ENCODE data around the gene PSMB7. TPM values are rescaled to one million over a fixed set of nuclear protein-coding genes. Genes with fewer than 3 reads are reported as not detected.

Gene PSMB7
- total RNA-seq, 1 experiment from 2014 or later = 264 TPM

GRCh38 chr9:124403246-124403645, 12.0 kb downstream of the PSMB7 start:
- H3K4me1 Mint-ChIP-seq (ENCODE audit: insufficient read depth, unreplicated experiment) = peaks cover 20% of the 10 kb centered on the region
- H3K36me3 Mint-ChIP-seq (ENCODE audit: insufficient read depth, unreplicated experiment) = peaks cover 74% of the 10 kb centered on the region
- BruUV-seq (replicated peaks) = no TSS peak
- CTCF ChIA-PET = interaction anchor here (0.6 to 1.5 kb wide), 3 partner anchors 10 to 16 kb away, joined by 3 to 5 read pairs (median 3); no protein-coding TSS in a partner anchor
- H3K4me3 Mint-ChIP-seq (ENCODE audit: unreplicated experiment) = no peak overlapping the region
- H3K27me3 Mint-ChIP-seq (ENCODE audit: insufficient read depth, unreplicated experiment) = no peaks in the 10 kb centered on the region
- intact Hi-C loops (cut with micrococcal nuclease) = no loop called here
- DNase-seq (ENCODE audit: unreplicated experiment) = no peak
- H3K27ac Mint-ChIP-seq (ENCODE audit: low read depth, unreplicated experiment) = no peak overlapping the region
- H3K9me3 Mint-ChIP-seq (ENCODE audit: unreplicated experiment) = no peaks in the 10 kb centered on the region
- TF ChIP-seq, protein P1, sequence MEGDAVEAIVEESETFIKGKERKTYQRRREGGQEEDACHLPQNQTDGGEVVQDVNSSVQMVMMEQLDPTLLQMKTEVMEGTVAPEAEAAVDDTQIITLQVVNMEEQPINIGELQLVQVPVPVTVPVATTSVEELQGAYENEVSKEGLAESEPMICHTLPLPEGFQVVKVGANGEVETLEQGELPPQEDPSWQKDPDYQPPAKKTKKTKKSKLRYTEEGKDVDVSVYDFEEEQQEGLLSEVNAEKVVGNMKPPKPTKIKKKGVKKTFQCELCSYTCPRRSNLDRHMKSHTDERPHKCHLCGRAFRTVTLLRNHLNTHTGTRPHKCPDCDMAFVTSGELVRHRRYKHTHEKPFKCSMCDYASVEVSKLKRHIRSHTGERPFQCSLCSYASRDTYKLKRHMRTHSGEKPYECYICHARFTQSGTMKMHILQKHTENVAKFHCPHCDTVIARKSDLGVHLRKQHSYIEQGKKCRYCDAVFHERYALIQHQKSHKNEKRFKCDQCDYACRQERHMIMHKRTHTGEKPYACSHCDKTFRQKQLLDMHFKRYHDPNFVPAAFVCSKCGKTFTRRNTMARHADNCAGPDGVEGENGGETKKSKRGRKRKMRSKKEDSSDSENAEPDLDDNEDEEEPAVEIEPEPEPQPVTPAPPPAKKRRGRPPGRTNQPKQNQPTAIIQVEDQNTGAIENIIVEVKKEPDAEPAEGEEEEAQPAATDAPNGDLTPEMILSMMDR (IDR thresholded peaks at IDR 0.05; ENCODE audit: unreplicated experiment) = no peak
- POLR2A ChIA-PET = interaction anchor here (0.6 to 1.4 kb wide), 2 partner anchors 9 to 189 kb away, joined by 3 to 4 read pairs; no protein-coding TSS in a partner anchor

DNA sequence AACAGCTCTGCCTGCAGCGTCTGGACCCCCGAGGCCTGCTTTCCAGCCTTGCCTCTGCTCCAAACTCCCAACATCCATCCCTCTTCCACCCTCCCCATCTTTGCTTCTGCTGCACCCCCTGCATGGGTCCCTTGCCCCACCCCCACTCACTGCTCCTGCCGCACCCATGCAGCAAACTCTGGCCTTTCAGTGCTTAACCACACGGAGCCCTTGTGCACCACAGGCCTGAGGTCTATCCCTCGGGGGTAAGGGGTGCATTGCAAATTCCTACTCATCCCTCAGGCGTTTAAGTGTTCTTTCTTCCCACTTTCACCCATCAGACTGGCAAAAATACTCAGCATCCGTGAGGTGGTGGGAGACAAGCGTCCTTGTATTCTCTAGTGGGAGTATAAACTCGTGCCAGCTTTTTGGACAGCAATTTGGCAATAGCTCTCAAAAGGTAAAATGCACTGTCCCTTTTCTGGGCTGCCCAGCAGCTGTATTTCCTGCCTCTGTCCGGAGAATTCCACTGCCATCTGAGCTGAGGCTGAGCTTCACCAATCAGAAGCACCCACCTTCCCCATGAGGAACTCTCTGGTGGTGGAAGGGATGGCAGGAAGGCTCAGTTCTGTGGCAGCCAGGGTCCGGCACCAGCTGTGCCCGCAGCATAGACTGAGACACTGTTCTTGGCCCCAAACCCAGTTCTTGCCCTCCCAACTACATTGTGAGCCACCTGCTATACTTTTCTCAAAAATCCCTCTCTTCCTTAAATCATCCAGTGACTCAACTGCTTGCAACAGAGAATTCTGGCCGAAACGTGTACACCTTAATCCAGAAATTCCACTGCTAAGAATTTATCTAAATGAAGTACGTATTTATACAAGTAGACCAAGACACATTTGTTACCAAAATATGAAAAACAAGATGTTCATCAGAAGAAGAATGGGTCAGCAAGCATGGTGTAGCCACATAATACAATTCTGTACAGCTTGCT, 15.0 kb downstream of the PSMB7 start:
- CTCF ChIA-PET = interaction anchor here (0.5 to 1.3 kb wide), 8 partner anchors 8 to 524 kb away, joined by 3 to 5 read pairs (median 4); no protein-coding TSS in a partner anchor
- Mint-ChIP-seq H3K4me3 (ENCODE audit: unreplicated experiment) (no peak overlapping the region), H3K9me3 (ENCODE audit: unreplicated experiment) (no peaks in the 10 kb centered on the region), H3K4me1 (ENCODE audit: insufficient read depth, unreplicated experiment) (peaks cover 20% of the 10 kb centered on the region), H3K36me3 (ENCODE audit: insufficient read depth, unreplicated experiment) (peaks cover 80% of the 10 kb centered on the region), H3K27me3 (ENCODE audit: insufficient read depth, unreplicated experiment) (no peaks in the 10 kb centered on the region), H3K27ac (ENCODE audit: low read depth, unreplicated experiment) (peak overlapping the region; percentile 48)
- intact Hi-C loops (cut with micrococcal nuclease) = loop anchor here (10.0 kb wide), 1 partner anchor 275 kb away; no protein-coding TSS in a partner anchor
- POLR2A ChIA-PET = interaction anchor here (0.9 to 1.1 kb wide), 2 partner anchors 8 to 9 kb away, joined by 4 to 5 read pairs; no protein-coding TSS in a partner anchor
- no TSS peak for BruUV-seq (replicated peaks)
- TF ChIP-seq, protein P1 (IDR thresholded peaks at IDR 0.05; ENCODE audit: unreplicated experiment) = no peak
- no peak for DNase-seq (ENCODE audit: unreplicated experiment)

- intact Hi-C loops (cut with micrococcal nuclease) = loop anchor here (10.0 kb wide), 1 partner anchor 275 kb away; no protein-coding TSS in a partner anchor
- Mint-ChIP-seq H3K36me3 (ENCODE audit: insufficient read depth, unreplicated experiment) (peaks cover 76% of the 10 kb centered on the region), H3K4me1 (ENCODE audit: insufficient read depth, unreplicated experiment) (peaks cover 20% of the 10 kb centered on the region), H3K27ac (ENCODE audit: low read depth, unreplicated experiment) (peak overlapping the region; percentile 48), H3K27me3 (ENCODE audit: insufficient read depth, unreplicated experiment) (no peaks in the 10 kb centered on the region), H3K4me3 (ENCODE audit: unreplicated experiment) (no peak overlapping the region), H3K9me3 (ENCODE audit: unreplicated experiment) (no peaks in the 10 kb centered on the region)
- ChIA-PET POLR2A (no interaction called here), CTCF (interaction anchor here (0.6 to 3.0 kb wide), 6 partner anchors 7 to 525 kb away, joined by 3 to 8 read pairs (median 3); no protein-coding TSS in a partner anchor)
- BruUV-seq (replicated peaks) = no TSS peak
- DNase-seq (ENCODE audit: unreplicated experiment) = no peak
- TF ChIP-seq, protein P1 (IDR thresholded peaks at IDR 0.05; ENCODE audit: unreplicated experiment) = no peak
Observed at GRCh38 chr9:124399323-124399967, 15.8 kb downstream of the PSMB7 start.

Data from MCF 10A (cell line).